ENCODE results near the gene DARS1.
A peak's percentile ranks its signal among the peaks of the same experiment; 100 is the strongest.

Gene DARS1

DNA sequence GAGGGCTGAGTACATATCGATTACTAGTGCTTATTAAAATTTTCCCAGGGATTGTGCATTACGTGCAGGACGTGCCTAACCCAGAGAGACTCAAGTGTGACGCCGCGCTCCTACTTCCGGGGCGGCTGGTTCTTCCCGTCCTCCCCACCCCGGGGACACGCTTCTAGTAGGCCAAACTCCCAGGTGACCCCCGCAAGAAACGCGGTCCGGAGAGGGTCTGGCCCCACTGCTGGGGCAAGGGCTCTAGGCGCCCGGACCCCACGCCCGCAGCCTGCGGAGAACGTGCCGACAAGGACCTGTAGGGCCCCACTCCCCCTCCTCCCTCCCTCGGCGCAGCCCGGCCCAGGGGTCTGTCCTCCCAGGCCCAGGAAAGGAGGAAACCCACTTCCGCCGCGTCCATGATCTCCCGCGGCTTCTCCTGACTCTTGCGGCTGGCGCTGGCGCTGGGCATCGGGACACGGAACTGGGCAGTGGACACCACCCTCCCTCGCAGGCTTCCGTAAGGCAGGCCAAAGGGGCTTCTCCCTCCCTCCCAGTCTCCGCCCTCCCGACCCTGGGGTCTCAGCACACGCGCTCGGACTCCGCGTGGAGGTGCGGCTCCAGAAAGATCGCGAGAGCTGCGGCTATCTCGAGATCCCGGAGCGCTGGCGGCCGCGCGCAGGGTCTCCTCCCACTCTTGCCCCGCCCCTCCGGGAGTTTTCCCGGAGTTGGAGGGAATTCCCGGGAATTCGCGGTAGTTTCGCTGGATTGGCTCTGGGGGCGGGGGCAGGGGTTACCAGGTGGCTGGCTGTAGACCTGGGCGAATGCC, at the start of gene DARS1:
Gene DARS1, minus strand, starts transcription at position 609 of the 808 bp plus-strand sequence. Its CDS starts 158 bp downstream, at position 451.
- DNase-seq, result peak; percentile 98
- in situ Hi-C loops (cut with HindIII; ENCODE audit: low pct_ligation_motif_present, low pct_unique_long_range_greater_than_20kb, low sequenced_read_pairs), result no loop called here

DNA sequence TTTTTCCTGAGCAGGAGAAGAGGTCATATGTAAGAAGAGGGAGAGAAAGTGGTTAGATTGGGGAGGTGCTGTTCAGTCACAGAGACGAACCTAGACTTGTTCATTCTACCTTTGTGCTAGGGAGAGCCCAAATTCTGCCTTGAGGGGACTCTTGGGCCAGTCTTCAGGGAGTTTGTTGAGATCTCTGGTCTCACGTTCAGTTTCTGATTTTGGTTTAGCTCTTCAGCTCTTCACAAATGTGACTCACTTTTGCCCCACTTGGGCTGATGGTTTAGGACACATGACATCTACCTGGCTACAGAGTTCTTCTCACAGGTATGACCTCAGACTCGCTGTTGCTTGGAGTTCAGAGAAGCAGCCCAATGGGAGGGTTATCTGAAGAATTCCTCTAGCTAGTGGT, 49.2 kb upstream of the DARS1 start:
- DNase-seq, result no peak
- in situ Hi-C loops (cut with HindIII; ENCODE audit: low pct_ligation_motif_present, low pct_unique_long_range_greater_than_20kb, low sequenced_read_pairs), result no loop called here

DNA sequence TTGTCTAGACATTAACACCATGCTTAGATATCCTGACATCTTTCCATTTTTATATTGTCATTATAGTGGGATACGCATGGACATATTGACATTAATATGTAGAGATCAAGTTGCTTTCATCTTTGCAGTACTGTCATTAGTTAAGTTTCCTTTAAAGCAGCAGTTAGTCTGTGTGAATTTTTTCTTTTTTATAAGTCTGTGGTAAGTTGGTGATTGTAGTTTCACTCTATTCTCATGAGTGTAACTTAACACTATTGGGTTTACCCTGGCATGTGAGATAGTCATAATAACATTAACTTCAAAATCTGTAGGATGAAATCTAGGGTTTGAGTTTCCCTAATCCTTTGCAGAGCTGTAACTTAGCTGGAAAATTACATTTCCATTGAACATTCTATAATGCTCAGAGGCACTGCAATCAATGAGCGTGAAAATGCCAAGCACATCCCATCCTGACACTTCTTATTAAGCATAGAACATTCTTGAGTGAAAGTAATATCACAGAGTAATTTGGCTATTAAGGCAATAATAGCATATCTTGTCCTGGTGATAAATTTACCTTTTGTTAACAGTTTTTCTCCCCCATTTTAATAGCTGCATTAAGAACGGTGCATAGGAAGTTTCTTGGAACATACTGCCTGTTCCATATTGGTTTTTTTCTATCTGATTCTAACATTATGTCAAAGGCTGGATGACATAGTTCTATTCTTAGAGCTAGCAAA, 47.5 kb upstream of the DARS1 start:
- in situ Hi-C loops (cut with HindIII; ENCODE audit: low pct_ligation_motif_present, low pct_unique_long_range_greater_than_20kb, low sequenced_read_pairs), result no loop called here
- DNase-seq, result no peak

GRCh38 chr2:136032192-136032591, 46.8 kb upstream of the DARS1 start:
- in situ Hi-C loops (cut with HindIII; ENCODE audit: low pct_ligation_motif_present, low pct_unique_long_range_greater_than_20kb, low sequenced_read_pairs), result no loop called here
- no peak for DNase-seq

GRCh38 chr2:136031711-136032110, 46.3 kb upstream of the DARS1 start:
- no peak for DNase-seq
- in situ Hi-C loops (cut with HindIII; ENCODE audit: low pct_ligation_motif_present, low pct_unique_long_range_greater_than_20kb, low sequenced_read_pairs), result no loop called here

DNA sequence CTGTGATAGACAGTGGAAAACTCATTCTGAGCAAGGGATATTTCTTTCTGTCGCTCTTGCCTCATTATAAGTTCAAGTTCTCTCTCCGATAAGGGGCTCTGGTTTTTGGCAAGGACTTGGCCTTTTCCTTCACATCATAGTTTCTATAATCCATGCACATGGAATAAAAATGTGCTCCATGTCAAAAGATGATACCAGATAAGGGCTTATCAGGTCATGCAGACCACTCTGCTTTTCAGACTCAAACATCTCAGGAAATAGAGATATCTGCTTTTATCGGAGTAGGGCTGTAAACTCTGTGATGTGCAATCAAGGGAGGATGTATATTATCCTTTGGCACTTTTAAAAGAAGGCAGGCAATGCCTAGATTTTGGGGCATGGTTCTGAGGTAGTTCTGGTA, 45.0 kb upstream of the DARS1 start:
- in situ Hi-C loops (cut with HindIII; ENCODE audit: low pct_ligation_motif_present, low pct_unique_long_range_greater_than_20kb, low sequenced_read_pairs), result no loop called here
- DNase-seq, result no peak

GRCh38 chr2:136029149-136029548, 43.7 kb upstream of the DARS1 start:
- in situ Hi-C loops (cut with HindIII; ENCODE audit: low pct_ligation_motif_present, low pct_unique_long_range_greater_than_20kb, low sequenced_read_pairs), result no loop called here
- DNase-seq, result no peak

GRCh38 chr2:136028001-136028400, 42.6 kb upstream of the DARS1 start:
- in situ Hi-C loops (cut with HindIII; ENCODE audit: low pct_ligation_motif_present, low pct_unique_long_range_greater_than_20kb, low sequenced_read_pairs), result no loop called here

DNA sequence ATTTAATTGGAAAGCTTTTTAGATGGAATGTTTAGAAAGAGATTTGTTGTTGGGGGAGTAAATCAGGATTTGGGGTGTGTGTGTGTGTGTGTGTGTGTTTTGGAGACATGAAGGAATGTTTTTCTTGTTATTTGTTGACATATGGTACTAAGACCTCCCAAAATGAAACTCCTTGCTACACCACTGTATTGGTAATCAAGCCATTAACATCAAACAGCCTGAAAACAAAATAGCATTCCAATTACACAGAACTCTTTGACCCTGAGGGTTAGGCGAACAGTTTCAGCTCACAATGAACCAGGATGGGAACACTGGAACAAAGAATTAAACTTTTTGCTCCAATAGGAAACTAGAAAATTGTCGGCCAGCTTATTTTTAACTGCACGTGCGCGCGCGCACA, 41.7 kb upstream of the DARS1 start:
- DNase-seq, result no peak
- in situ Hi-C loops (cut with HindIII; ENCODE audit: low pct_ligation_motif_present, low pct_unique_long_range_greater_than_20kb, low sequenced_read_pairs), result no loop called here

More at GRCh38 chr2:136028001-136028400, 42.6 kb upstream of the DARS1 start:
- DNase-seq, result no peak

DNA sequence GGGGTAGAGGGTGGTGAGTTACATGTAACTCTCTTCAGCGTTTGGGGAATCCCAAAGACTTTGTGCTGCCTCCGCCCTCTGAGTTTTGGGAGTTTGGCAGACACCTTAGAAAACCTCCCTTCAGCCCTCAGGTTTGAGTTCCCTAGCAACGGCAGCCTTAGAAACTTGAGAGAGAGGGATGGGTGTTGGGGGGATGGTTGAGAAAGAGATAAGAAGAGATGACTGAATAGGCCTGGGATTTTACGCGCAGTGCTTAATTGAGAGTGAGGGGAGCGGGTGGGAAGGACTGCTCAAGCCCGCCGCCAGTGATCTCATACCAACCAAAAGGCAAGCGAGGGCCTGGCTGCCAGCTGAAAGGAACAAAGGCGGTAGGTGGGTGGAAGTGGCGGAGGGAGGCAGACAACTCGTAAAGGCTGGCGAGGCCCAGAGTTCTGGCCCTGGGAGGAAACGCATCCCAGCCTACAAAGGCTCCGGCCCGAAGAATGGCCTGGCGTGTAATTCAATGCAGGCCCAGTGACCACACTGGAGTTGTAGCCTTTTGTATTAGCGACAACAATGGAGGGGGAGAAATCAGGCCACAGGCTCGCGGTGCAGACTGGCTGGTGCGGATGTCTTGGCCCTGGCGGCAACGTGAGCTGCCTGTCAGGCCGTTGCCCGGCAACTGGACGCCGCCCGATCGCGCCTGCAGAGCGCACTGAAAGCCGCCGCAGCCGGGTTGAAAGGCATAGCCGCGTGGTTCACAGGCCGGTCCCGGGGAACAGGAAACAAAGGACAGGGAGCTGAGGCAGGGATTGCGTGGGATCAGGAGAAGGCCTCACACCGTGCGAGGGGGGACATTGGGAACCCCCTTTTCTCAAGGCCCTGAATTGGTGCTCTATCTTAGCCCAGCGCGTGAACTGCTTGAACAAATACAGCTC, 39.9 kb upstream of the DARS1 start:
- DNase-seq, result no peak
- in situ Hi-C loops (cut with HindIII; ENCODE audit: low pct_ligation_motif_present, low pct_unique_long_range_greater_than_20kb, low sequenced_read_pairs), result no loop called here

DNA sequence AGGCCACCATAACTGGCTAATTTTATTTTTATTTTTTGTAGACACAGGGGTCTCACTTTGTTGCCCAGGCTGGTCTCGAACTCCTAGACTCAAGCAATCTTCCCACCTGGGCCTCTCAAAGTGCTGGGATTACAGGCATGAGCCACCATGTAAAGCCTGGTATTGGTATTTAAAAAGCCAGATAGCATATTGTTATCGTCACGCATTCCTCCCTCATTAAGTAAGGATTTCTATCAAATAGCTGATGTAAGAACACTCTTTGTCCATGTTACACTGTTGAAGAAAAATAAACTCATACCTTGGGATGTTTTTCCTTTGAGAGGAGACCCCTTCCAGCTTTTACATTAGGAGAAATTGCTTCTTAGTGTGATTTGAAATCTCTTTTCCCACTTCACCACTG, 39.2 kb upstream of the DARS1 start:
- in situ Hi-C loops (cut with HindIII; ENCODE audit: low pct_ligation_motif_present, low pct_unique_long_range_greater_than_20kb, low sequenced_read_pairs), result no loop called here
- DNase-seq, result no peak

- in situ Hi-C loops (cut with HindIII; ENCODE audit: low pct_ligation_motif_present, low pct_unique_long_range_greater_than_20kb, low sequenced_read_pairs), result no loop called here
- no peak for DNase-seq
These were observed 38.8 kb upstream of the DARS1 start for GRCh38 chr2:136024185-136024584.

DNA sequence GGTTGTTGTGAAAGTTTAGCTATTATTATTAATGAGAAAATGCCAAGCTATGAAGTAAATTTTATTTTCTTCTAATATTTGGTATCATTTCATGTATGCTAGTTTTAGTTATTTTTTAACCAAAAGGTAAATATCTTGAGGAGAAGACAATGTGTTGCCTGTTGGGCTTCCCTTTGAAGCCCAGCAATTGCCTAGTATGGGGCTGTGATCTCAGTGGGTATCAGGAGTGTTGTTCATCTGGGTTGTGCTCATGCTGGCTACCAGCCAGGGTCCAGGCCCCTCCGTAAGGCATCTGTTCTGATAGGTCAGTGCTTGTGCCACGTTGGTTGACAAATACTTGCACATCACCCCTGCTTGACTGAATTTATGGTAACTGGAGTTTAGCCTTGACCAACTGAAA, 38.0 kb upstream of the DARS1 start:
- in situ Hi-C loops (cut with HindIII; ENCODE audit: low pct_ligation_motif_present, low pct_unique_long_range_greater_than_20kb, low sequenced_read_pairs), result no loop called here
- DNase-seq, result no peak

- no peak for DNase-seq
- in situ Hi-C loops (cut with HindIII; ENCODE audit: low pct_ligation_motif_present, low pct_unique_long_range_greater_than_20kb, low sequenced_read_pairs), result no loop called here
These were observed 37.1 kb upstream of the DARS1 start for GRCh38 chr2:136022396-136023146.

DNA sequence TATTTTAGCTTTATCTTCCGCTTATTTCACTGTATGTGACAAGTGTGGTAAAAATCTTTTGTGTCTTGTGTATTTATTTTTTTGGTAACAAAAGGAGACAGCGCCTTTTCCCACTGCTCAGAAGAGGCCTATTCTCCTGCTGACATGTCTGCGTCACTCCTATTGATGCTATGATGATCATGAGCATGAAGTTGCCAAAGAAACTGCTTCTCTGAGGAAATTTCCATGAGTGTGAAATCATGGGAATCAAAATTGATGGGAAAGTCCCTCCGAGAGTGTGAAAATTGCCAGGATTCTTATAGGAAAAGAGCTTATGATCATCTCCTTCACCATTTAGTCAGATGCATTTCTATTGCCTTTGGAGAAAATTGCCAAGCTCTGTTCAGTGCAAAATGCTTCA, 36.5 kb upstream of the DARS1 start:
- in situ Hi-C loops (cut with HindIII; ENCODE audit: low pct_ligation_motif_present, low pct_unique_long_range_greater_than_20kb, low sequenced_read_pairs), result no loop called here
- no peak for DNase-seq

DNA sequence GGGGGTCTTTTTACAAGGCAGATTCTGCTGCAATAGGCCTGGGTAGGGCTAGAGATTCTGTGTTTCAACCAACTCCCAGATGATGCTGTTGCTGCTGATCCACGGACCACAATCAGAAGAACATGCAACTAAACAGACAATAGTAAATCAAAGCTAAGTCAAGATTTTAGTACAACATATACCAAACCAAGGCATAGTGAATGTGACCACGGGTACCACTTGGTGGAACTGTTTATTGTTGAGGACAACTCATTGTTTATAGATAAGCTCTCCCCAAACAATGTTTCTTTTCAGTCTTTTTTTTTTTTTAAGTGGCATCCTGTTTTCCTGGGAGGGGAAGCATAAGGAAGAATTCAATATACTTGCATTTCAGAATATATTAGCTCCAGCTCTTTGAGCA, 36.0 kb upstream of the DARS1 start:
- no peak for DNase-seq
- in situ Hi-C loops (cut with HindIII; ENCODE audit: low pct_ligation_motif_present, low pct_unique_long_range_greater_than_20kb, low sequenced_read_pairs), result no loop called here

- in situ Hi-C loops (cut with HindIII; ENCODE audit: low pct_ligation_motif_present, low pct_unique_long_range_greater_than_20kb, low sequenced_read_pairs), result no loop called here
- no peak for DNase-seq
These were observed 35.4 kb upstream of the DARS1 start for GRCh38 chr2:136020831-136021230.

GRCh38 chr2:136019825-136020224, 34.4 kb upstream of the DARS1 start:
- DNase-seq, result no peak
- in situ Hi-C loops (cut with HindIII; ENCODE audit: low pct_ligation_motif_present, low pct_unique_long_range_greater_than_20kb, low sequenced_read_pairs), result no loop called here

Measured in ACHN (cell line).